WTC11 (cell line): ENCODE results near the gene SBF2. TPM values are rescaled to one million over a fixed set of nuclear protein-coding genes. Genes with fewer than 3 reads are reported as not detected.
A peak's percentile ranks its signal among the peaks of the same experiment; 100 is the strongest.
"Not testable (repeated sequence)": the region's sequence is repeated elsewhere in the genome, so short reads cannot be mapped to it uniquely, and the experiment has no call there.

Experiments
- ATAC-seq: fragments of 200-7000 bp; cut with Tn5 transposase; 2 replicates; pipeline ENCODE4 v1.10.0; 2021; ENCODE audit warnings: mild to moderate bottlenecking, moderate library complexity
- CTCF ChIA-PET: fragments of 300-600 bp; sonication (Branson Sonifier 250); formaldehyde crosslinking; loops from one replicate; lab custom pipeline; 2021; ENCODE audit warnings: antibody characterized with exemption; lab: Charles Lee
- POLR2A ChIA-PET: fragments of 350-600 bp; sonication (Branson Sonifier 250); formaldehyde crosslinking; loops from one replicate; lab custom pipeline; 2021; ENCODE audit warnings: antibody characterized with exemption; lab: Charles Lee
- DNase-seq: peaks from one replicate; pipeline ENCODE4 v3.0.0; 2021; ENCODE audit warnings: low spot score
- H3K27ac Mint-ChIP-seq: 2 replicates; pipeline ENCODE4 v1.8.0; 2021; ENCODE audit warnings: mixed read lengths
- H3K27me3 Mint-ChIP-seq: 2 replicates; pipeline ENCODE4 v1.8.0; 2021; ENCODE audit warnings: low read depth, mild to moderate bottlenecking, moderate library complexity, mixed read lengths
- H3K36me3 Mint-ChIP-seq: 2 replicates; pipeline ENCODE4 v1.8.0; 2021; ENCODE audit warnings: mixed read lengths
- H3K4me1 Mint-ChIP-seq: 2 replicates; pipeline ENCODE4 v1.8.0; 2022; ENCODE audit warnings: mixed read lengths
- H3K4me3 Mint-ChIP-seq: 2 replicates; pipeline ENCODE4 v1.8.0; 2021; ENCODE audit warnings: mild to moderate bottlenecking, moderate library complexity, mixed read lengths
- H3K9me3 Mint-ChIP-seq: 2 replicates; pipeline ENCODE4 v1.8.0; 2021; ENCODE audit warnings: mixed read lengths
- ATF1 ChIP-seq: sonication (generic); formaldehyde crosslinking; IDR thresholded peaks from 2 replicates; pipeline ENCODE4 v1.8.1; 2023; ENCODE audit warnings: mild to moderate bottlenecking, moderate library complexity, missing genetic modification reagents
- ELF4 ChIP-seq: sonication (generic); formaldehyde crosslinking; IDR thresholded peaks from 2 replicates; pipeline ENCODE4 v1.8.1; 2022; ENCODE audit warnings: low read depth, mild to moderate bottlenecking, moderate library complexity, missing genetic modification reagents
- FOXP1 ChIP-seq: sonication (generic); formaldehyde crosslinking; IDR thresholded peaks from 2 replicates; pipeline ENCODE4 v1.8.0; 2022; ENCODE audit warnings: missing genetic modification reagents, mild to moderate bottlenecking, moderate library complexity, borderline replicate concordance
- GTF2I ChIP-seq: fragments of 250-450 bp; sonication (Bioruptor Pico); conservative IDR thresholded peaks from 2 replicates; pipeline ENCODE4 v1.4.0; 2021; ENCODE audit warnings: mild to moderate bottlenecking
- KAT7 ChIP-seq: sonication (generic); formaldehyde crosslinking; IDR thresholded peaks from 2 replicates; pipeline ENCODE4 v1.8.1; 2023; ENCODE audit warnings: missing genetic modification reagents, mild to moderate bottlenecking, borderline replicate concordance
- NFATC4 ChIP-seq: fragments of 250-450 bp; sonication (Bioruptor Pico); IDR thresholded peaks from 2 replicates; pipeline ENCODE4 v1.9.0; 2021; ENCODE audit warnings: mild to moderate bottlenecking
- PRRX2 ChIP-seq: fragments of 250-450 bp; sonication (Bioruptor Pico); IDR thresholded peaks from 2 replicates; pipeline ENCODE4 v1.8.0; 2021; ENCODE audit warnings: mild to moderate bottlenecking
- SOX15 ChIP-seq: fragments of 250-450 bp; sonication (Bioruptor Pico); IDR thresholded peaks from 2 replicates; pipeline ENCODE4 v1.9.0; 2021; ENCODE audit warnings: mild to moderate bottlenecking
- TCF7 ChIP-seq: sonication (generic); formaldehyde crosslinking; IDR thresholded peaks from 2 replicates; pipeline ENCODE4 v1.8.0; 2022; ENCODE audit warnings: mild to moderate bottlenecking, low read depth, missing genetic modification reagents, moderate library complexity
- TEAD4 ChIP-seq: sonication (generic); formaldehyde crosslinking; IDR thresholded peaks from 2 replicates; pipeline ENCODE4 v1.8.0; 2022; ENCODE audit warnings: mild to moderate bottlenecking, missing genetic modification reagents
- ZNF138 ChIP-seq: sonication (generic); formaldehyde crosslinking; conservative IDR thresholded peaks from 2 replicates; pipeline ENCODE4 v1.8.1; 2022; ENCODE audit warnings: mild to moderate bottlenecking, moderate library complexity, missing genetic modification reagents
- ZNF219 ChIP-seq: sonication (generic); formaldehyde crosslinking; IDR thresholded peaks from 2 replicates; pipeline ENCODE4 v1.8.0; 2023; ENCODE audit warnings: missing genetic modification reagents, mild to moderate bottlenecking, borderline replicate concordance
- ZNF232 ChIP-seq: sonication (generic); formaldehyde crosslinking; IDR thresholded peaks from 2 replicates; pipeline ENCODE4 v1.8.0; 2022; ENCODE audit warnings: mild to moderate bottlenecking, missing genetic modification reagents
- ZNF416 ChIP-seq: fragments of 250-450 bp; sonication (Bioruptor Pico); IDR thresholded peaks from 2 replicates; pipeline ENCODE4 v1.9.0; 2021; ENCODE audit warnings: mild to moderate bottlenecking, inconsistent platforms
- ZNF423 ChIP-seq: fragments of 250-450 bp; sonication (Bioruptor Pico); IDR thresholded peaks from 2 replicates; pipeline ENCODE4 v2.1.2; 2022; ENCODE audit warnings: mild to moderate bottlenecking, moderate library complexity
- total RNA-seq: library from RNA; stranded (reverse); gene quantifications from 3 replicates; pipeline ENCODE4 v1.2.3, GENCODE V29; 2021
- TF ChIP-seq, protein P1 (sequence below): sonication (generic); formaldehyde crosslinking; IDR thresholded peaks from 2 replicates; pipeline ENCODE4 v1.8.0; 2022; ENCODE audit warnings: mild to moderate bottlenecking, missing genetic modification reagents
- TF ChIP-seq, protein P2 (sequence below): fragments of 250-450 bp; sonication (Bioruptor Pico); IDR thresholded peaks from 2 replicates; pipeline ENCODE4 v1.9.0; 2021; ENCODE audit warnings: mild to moderate bottlenecking
- TF ChIP-seq, protein P3 (sequence below): sonication (generic); formaldehyde crosslinking; IDR thresholded peaks from 2 replicates; pipeline ENCODE4 v1.8.0; 2023; ENCODE audit warnings: missing genetic modification reagents
- TF ChIP-seq, protein P4 (sequence below): sonication (generic); formaldehyde crosslinking; IDR thresholded peaks from 2 replicates; pipeline ENCODE4 v1.8.1; 2023; ENCODE audit warnings: mild to moderate bottlenecking, missing genetic modification reagents
- TF ChIP-seq, protein P5 (sequence below): fragments of 250-450 bp; sonication (Bioruptor Pico); IDR thresholded peaks from 2 replicates; pipeline ENCODE4 v1.9.0; 2021; ENCODE audit warnings: mild to moderate bottlenecking
- TF ChIP-seq, protein P6 (sequence below): sonication (generic); formaldehyde crosslinking; IDR thresholded peaks from 2 replicates; pipeline ENCODE4 v1.8.1; 2022; ENCODE audit warnings: mild to moderate bottlenecking, missing genetic modification reagents, moderate library complexity, borderline replicate concordance

The SBF2 gene
- total RNA-seq, 1 experiment from 2014 or later, result 47.6 TPM

DNA sequence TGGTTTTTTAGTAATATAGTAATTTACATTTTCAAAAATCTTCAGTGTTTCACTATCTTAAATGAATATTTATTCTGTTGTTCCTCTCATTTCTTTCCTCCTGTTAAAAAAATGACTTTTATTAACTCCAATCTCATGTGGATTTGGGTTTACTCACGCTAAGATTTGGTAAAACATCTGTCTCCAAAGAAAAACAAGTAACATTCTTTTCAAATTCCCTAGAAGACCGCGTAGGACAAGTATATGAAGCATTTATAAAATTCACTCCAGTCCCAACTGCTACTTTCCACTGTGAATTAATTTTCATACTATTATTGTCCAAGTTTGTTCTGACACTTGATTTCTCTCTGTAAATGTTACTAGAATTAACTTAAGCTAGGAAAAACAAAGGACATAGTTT is 26.2 kb downstream of the SBF2 start:
- Mint-ChIP-seq H3K27me3 (no peaks in the 10 kb centered on the region), H3K9me3 (peaks cover 7% of the 10 kb centered on the region), H3K4me1 (peaks cover 11% of the 10 kb centered on the region)
- TF ChIP-seq, protein P1, sequence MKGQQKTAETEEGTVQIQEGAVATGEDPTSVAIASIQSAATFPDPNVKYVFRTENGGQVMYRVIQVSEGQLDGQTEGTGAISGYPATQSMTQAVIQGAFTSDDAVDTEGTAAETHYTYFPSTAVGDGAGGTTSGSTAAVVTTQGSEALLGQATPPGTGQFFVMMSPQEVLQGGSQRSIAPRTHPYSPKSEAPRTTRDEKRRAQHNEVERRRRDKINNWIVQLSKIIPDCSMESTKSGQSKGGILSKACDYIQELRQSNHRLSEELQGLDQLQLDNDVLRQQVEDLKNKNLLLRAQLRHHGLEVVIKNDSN (CRISPR knock-in tag), result no peak
- no peak for TF ChIP-seq KAT7 (CRISPR knock-in tag)
- no peak for TF ChIP-seq ZNF219 (CRISPR knock-in tag)
- TF ChIP-seq, protein P2, sequence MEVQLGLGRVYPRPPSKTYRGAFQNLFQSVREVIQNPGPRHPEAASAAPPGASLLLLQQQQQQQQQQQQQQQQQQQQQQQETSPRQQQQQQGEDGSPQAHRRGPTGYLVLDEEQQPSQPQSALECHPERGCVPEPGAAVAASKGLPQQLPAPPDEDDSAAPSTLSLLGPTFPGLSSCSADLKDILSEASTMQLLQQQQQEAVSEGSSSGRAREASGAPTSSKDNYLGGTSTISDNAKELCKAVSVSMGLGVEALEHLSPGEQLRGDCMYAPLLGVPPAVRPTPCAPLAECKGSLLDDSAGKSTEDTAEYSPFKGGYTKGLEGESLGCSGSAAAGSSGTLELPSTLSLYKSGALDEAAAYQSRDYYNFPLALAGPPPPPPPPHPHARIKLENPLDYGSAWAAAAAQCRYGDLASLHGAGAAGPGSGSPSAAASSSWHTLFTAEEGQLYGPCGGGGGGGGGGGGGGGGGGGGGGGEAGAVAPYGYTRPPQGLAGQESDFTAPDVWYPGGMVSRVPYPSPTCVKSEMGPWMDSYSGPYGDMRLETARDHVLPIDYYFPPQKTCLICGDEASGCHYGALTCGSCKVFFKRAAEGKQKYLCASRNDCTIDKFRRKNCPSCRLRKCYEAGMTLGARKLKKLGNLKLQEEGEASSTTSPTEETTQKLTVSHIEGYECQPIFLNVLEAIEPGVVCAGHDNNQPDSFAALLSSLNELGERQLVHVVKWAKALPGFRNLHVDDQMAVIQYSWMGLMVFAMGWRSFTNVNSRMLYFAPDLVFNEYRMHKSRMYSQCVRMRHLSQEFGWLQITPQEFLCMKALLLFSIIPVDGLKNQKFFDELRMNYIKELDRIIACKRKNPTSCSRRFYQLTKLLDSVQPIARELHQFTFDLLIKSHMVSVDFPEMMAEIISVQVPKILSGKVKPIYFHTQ, result no peak
- TF ChIP-seq ATF1 (CRISPR knock-in tag), result no peak
- TF ChIP-seq GTF2I, result no peak
- TF ChIP-seq, all 79 proteins: peak for 0
- no peak overlapping the region for H3K27ac Mint-ChIP-seq
- H3K4me3 Mint-ChIP-seq, result no peak overlapping the region
- DNase-seq (no peak), ATAC-seq (no peak)
- POLR2A ChIA-PET, result no interaction called here
- CTCF ChIA-PET, result interaction anchor here (0.5 kb wide), 2 partner anchors 15 to 769 kb away, joined by 3 to 6 read pairs; no protein-coding TSS in a partner anchor
- peaks cover 5% of the 10 kb centered on the region for H3K36me3 Mint-ChIP-seq

DNA sequence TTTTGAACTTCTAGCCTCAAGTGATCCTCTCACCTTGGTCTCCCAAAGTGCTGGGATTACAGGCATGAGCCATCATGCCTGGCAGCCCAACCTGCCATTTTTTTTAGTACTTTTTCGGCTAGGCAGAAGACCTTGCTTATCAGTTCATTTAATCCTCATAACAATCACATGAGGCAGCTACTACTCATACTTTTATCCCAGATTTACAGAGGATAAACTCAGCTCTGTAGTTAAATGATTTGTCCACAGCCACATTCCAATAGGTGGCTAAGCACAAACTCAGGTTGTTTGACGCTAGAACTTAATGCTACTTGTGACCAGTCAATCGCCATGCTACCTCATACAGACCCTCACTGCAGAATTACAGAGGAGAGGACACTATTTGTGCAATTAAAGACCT is 28.1 kb downstream of the SBF2 start:
- ChIA-PET CTCF (no interaction called here), POLR2A (no interaction called here)
- peaks cover 8% of the 10 kb centered on the region for H3K4me1 Mint-ChIP-seq
- H3K4me3 Mint-ChIP-seq, result no peak overlapping the region
- DNase-seq, result no peak
- TF ChIP-seq, protein P3, sequence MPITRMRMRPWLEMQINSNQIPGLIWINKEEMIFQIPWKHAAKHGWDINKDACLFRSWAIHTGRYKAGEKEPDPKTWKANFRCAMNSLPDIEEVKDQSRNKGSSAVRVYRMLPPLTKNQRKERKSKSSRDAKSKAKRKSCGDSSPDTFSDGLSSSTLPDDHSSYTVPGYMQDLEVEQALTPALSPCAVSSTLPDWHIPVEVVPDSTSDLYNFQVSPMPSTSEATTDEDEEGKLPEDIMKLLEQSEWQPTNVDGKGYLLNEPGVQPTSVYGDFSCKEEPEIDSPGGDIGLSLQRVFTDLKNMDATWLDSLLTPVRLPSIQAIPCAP (CRISPR knock-in tag), result no peak
- TF ChIP-seq ZNF138 (no peak), ELF4 (CRISPR knock-in tag) (no peak), TEAD4 (no peak), ZNF423 (CRISPR knock-in tag) (no peak), ZNF232 (no peak), ZNF416 (CRISPR knock-in tag) (no peak), ZNF219 (CRISPR knock-in tag) (no peak), SOX15 (CRISPR knock-in tag) (no peak), FOXP1 (CRISPR knock-in tag) (no peak), GTF2I (no peak), NFATC4 (CRISPR knock-in tag) (no peak), PRRX2 (CRISPR knock-in tag) (no peak), TCF7 (CRISPR knock-in tag) (no peak)
- TF ChIP-seq, protein P4, sequence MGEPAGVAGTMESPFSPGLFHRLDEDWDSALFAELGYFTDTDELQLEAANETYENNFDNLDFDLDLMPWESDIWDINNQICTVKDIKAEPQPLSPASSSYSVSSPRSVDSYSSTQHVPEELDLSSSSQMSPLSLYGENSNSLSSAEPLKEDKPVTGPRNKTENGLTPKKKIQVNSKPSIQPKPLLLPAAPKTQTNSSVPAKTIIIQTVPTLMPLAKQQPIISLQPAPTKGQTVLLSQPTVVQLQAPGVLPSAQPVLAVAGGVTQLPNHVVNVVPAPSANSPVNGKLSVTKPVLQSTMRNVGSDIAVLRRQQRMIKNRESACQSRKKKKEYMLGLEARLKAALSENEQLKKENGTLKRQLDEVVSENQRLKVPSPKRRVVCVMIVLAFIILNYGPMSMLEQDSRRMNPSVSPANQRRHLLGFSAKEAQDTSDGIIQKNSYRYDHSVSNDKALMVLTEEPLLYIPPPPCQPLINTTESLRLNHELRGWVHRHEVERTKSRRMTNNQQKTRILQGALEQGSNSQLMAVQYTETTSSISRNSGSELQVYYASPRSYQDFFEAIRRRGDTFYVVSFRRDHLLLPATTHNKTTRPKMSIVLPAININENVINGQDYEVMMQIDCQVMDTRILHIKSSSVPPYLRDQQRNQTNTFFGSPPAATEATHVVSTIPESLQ, result no peak
- TF ChIP-seq, protein P5, sequence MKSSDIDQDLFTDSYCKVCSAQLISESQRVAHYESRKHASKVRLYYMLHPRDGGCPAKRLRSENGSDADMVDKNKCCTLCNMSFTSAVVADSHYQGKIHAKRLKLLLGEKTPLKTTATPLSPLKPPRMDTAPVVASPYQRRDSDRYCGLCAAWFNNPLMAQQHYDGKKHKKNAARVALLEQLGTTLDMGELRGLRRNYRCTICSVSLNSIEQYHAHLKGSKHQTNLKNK (CRISPR knock-in tag), result no peak
- TF ChIP-seq, protein P6, sequence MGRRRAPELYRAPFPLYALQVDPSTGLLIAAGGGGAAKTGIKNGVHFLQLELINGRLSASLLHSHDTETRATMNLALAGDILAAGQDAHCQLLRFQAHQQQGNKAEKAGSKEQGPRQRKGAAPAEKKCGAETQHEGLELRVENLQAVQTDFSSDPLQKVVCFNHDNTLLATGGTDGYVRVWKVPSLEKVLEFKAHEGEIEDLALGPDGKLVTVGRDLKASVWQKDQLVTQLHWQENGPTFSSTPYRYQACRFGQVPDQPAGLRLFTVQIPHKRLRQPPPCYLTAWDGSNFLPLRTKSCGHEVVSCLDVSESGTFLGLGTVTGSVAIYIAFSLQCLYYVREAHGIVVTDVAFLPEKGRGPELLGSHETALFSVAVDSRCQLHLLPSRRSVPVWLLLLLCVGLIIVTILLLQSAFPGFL, result no peak
- TF ChIP-seq, all 79 proteins: peak for 0
- Mint-ChIP-seq H3K27me3 (no peaks in the 10 kb centered on the region), H3K9me3 (peaks cover 7% of the 10 kb centered on the region), H3K27ac (peak overlapping the region; percentile 25; the same call in 1 of the 2 replicates), H3K36me3 (peaks cover 5% of the 10 kb centered on the region)
- no peak for ATAC-seq

DNA sequence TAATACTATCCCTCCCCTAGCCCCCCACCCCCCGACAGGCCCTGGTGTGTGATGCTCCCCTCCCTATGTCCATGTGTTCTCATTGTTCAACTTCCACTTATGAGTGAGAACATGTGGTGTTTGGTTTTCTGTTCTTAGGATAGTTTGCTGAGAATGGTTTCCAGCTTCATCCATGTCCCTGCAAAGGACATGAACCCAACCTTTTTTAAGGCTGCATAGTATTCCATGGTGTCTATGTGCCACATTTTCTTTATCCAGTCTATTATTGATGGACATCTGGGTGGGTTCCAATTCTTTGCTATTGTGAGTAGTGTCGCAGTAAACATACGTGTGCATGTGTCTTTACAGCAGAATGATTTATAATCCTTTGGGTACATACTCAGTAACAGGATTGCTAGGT is 29.3 kb downstream of the SBF2 start:
- H3K27me3 Mint-ChIP-seq, H3K27ac Mint-ChIP-seq, H3K36me3 Mint-ChIP-seq, POLR2A ChIA-PET, DNase-seq, H3K4me3 Mint-ChIP-seq, H3K9me3 Mint-ChIP-seq, ATAC-seq, H3K4me1 Mint-ChIP-seq: not testable (repeated sequence)
- CTCF ChIA-PET, result interaction anchor here (0.5 to 0.6 kb wide), 2 partner anchors 14 to 1654 kb away, joined by 4 to 7 read pairs; no protein-coding TSS in a partner anchor
